GM12878 (cell line): ENCODE data around the gene KIAA1671. TPM values are rescaled to one million over a fixed set of nuclear protein-coding genes. Genes with fewer than 3 reads are reported as not detected.

Experiments
- ATAC-seq: fragments of 200-7000 bp; cut with Tn5 transposase; 3 replicates; pipeline ENCODE4 v1.9.1; 2020; ENCODE audit warnings: mild to moderate bottlenecking, moderate library complexity
- BruUV-seq: library from RNA; stranded (reverse); fragments of 400-500 nt; replicated peaks from 2 replicates; lab custom pipeline; 2021; lab: Mats Ljungman, UMichigan
- CTCF ChIA-PET: fragments of 300-600 bp; sonication (Branson Sonifier 250); formaldehyde crosslinking; extraction: SDS; loops from one replicate; lab custom pipeline; 2021; ENCODE audit warnings: inconsistent platforms; lab: Yijun Ruan, JAX
- POLR2A ChIA-PET: fragments of 350-600 bp; formaldehyde crosslinking; extraction: SDS; loops from one replicate; lab custom pipeline; 2021; ENCODE audit warnings: inconsistent platforms; lab: Charles Lee
- RAD21 ChIA-PET: fragments of 300-600 bp; sonication (Branson Sonifier 250); formaldehyde crosslinking; loops from one replicate; lab custom pipeline; 2023; ENCODE audit warnings: antibody characterized with exemption; ENCODE audit not compliant: unreplicated experiment; lab: Charles Lee
- SMC1A ChIA-PET: fragments of 300-600 bp; sonication (Branson Sonifier 250); formaldehyde crosslinking; loops from one replicate; lab custom pipeline; 2023; ENCODE audit not compliant: unreplicated experiment, uncharacterized antibody; lab: Charles Lee
- DNase-seq: peaks from one replicate; pipeline ENCODE4 v3.0.0-alpha.2; 2011; ENCODE audit warnings: low read depth, low spot score
- FAIRE-seq: peaks from 3 replicates; lab custom pipeline; 2011; peaks lifted over from hg19 to GRCh38; lab: Jason Lieb, UNC
- H2AFZ ChIP-seq: 2 replicates; pipeline ENCODE4 v1.6.0; 2011; ENCODE audit warnings: low read depth, low read length, control low read depth; ENCODE audit not compliant: control insufficient read depth
- H3K27ac ChIP-seq: 2 replicates; pipeline ENCODE4 v1.5.1; 2011; ENCODE audit warnings: control low read depth; ENCODE audit not compliant: control insufficient read depth, insufficient read depth
- H3K27me3 ChIP-seq, 2 experiments: replicated peaks in 1 of 2; 2 replicates each; pipeline versions ENCODE4 v1.6.0 to v1.6.1; 2011; ENCODE audit warnings: low read length in 1 of 2; ENCODE audit not compliant: control insufficient read depth in 2 of 2, insufficient read depth in 2 of 2
- H3K36me3 ChIP-seq, 2 experiments: 2 replicates each; pipeline ENCODE4 v1.5.1; 2011; ENCODE audit warnings: low read length in 1 of 2; ENCODE audit not compliant: control insufficient read depth in 2 of 2, insufficient read depth in 2 of 2
- H3K4me1 ChIP-seq: 2 replicates; pipeline ENCODE4 v1.6.1; 2011; ENCODE audit warnings: mild to moderate bottlenecking, low read length, moderate library complexity, mixed read lengths; ENCODE audit not compliant: control insufficient read depth, insufficient read depth
- H3K4me2 ChIP-seq: 2 replicates; pipeline ENCODE4 v1.6.0; 2011; ENCODE audit warnings: control low read depth; ENCODE audit not compliant: control insufficient read depth, insufficient read depth
- H3K4me3 ChIP-seq: fragments of 200-600 bp; sonication (generic); 2 replicates; pipeline ENCODE4 v1.5.1; 2016
- H3K79me2 ChIP-seq: 2 replicates; pipeline ENCODE4 v1.6.0; 2011; ENCODE audit warnings: low read length; ENCODE audit not compliant: control insufficient read depth, insufficient read depth
- H3K9ac ChIP-seq: 2 replicates; pipeline ENCODE4 v1.8.0; 2011; ENCODE audit warnings: low read length, control low read depth, mixed read lengths; ENCODE audit not compliant: control insufficient read depth, insufficient read depth
- H3K9me3 ChIP-seq: replicated peaks from 3 replicates; pipeline ENCODE4 v1.5.1; 2011; ENCODE audit warnings: mild to moderate bottlenecking, low read length; ENCODE audit not compliant: control insufficient read depth, insufficient read depth
- H4K20me1 ChIP-seq: 2 replicates; pipeline ENCODE4 v1.6.0; 2011; ENCODE audit not compliant: control insufficient read depth, insufficient read depth
- CBX3 ChIP-seq: fragments of 200-600 bp; sonication (generic); IDR thresholded peaks from 2 replicates; pipeline ENCODE4 v1.6.1; 2016; ENCODE audit warnings: low read depth, borderline replicate concordance
- CREM ChIP-seq: IDR thresholded peaks from 2 replicates; pipeline ENCODE4 v1.6.1; 2014; ENCODE audit warnings: antibody characterized with exemption, low read depth
- EP300 ChIP-seq, 2 experiments: fragments of 150-350 bp in 1 of 2; IDR thresholded peaks; 2 replicates each; pipeline ENCODE4 v1.6.1; 2011 to 2012; ENCODE audit warnings: low read depth in 2 of 2, low read length in 2 of 2, borderline replicate concordance in 1 of 2, improper control_type of control experiment in 1 of 2, inconsistent platforms in 1 of 2; ENCODE audit not compliant: control insufficient read depth in 1 of 2
- PAX5 ChIP-seq: IDR thresholded peaks from 2 replicates; pipeline ENCODE4 v1.6.1; 2011; ENCODE audit warnings: low read depth, low read length, borderline replicate concordance
- STAT1 ChIP-seq: fragments of 450-650 bp; conservative IDR thresholded peaks from 2 replicates; pipeline ENCODE4 v1.6.1; 2014; ENCODE audit warnings: antibody characterized with exemption, mild to moderate bottlenecking
- TCF7 ChIP-seq: IDR thresholded peaks from 2 replicates; pipeline ENCODE4 v1.6.1; 2014; ENCODE audit warnings: antibody characterized with exemption, borderline replicate concordance
- USF1 ChIP-seq: IDR thresholded peaks from 2 replicates; pipeline ENCODE4 v1.6.1; 2011; ENCODE audit warnings: borderline replicate concordance, low read depth, mild to moderate bottlenecking, moderate library complexity, mixed read lengths, low read length; ENCODE audit not compliant: insufficient read depth; ENCODE audit errors: extremely low read length
- WGBS: methylation state at CpG from one replicate; pipeline ENCODE4 v1.1.6; 2016; ENCODE audit warnings: low lambda C conversion rate; ENCODE audit not compliant: insufficient replicate concordance, insufficient coverage; ENCODE audit errors: missing lambda C conversion rate; 5-methylcytosine and 5-hydroxymethylcytosine counted together
- in situ Hi-C: fragments of 300-500 bp; cut with MboI; formaldehyde crosslinking; loops from 9 replicates; pipeline ENCODE4 v1.14.3; 2018; ENCODE audit warnings: mixed read lengths
- intact Hi-C: fragments of 100-400 bp; cut with micrococcal nuclease; formaldehyde crosslinking; loops from one replicate; pipeline ENCODE4 v1.14.2; 2022; ENCODE audit not compliant: unreplicated experiment
- polyA plus RNA-seq, 11 experiments: library from polyadenylated mRNA; depleted of rRNA in 4 of 11; unstranded in 6 of 11; stranded (reverse) in 5 of 11; fragments of >200 nt; fragmentation: Nextera tagmentation in 4 of 11; fragmentation: Illumina TruSeq in 1 of 11; extraction: Ambion mirVana in 4 of 11; extraction: Trizol in 1 of 11; gene quantifications; 1 replicate in 1 of 11; 2 replicates in 10 of 11; pipeline versions ENCODE4 v1.2.1 to v1.2.3, GENCODE V29; 2011 to 2016; ENCODE audit warnings: inconsistent platforms in 2 of 11, missing spikeins in 2 of 11, low read depth in 1 of 11
- total RNA-seq, 4 experiments: library from RNA; depleted of rRNA in 3 of 4; stranded (reverse); fragments of >200 nt in 3 of 4; fragmentation: Illumina TruSeq in 1 of 4; extraction: Trizol in 1 of 4; gene quantifications; 2 replicates each; pipeline versions ENCODE4 v1.2.1 to v1.2.3, GENCODE V29; 2013 to 2021
- TF ChIP-seq, protein P1 (sequence below): IDR thresholded peaks from 2 replicates; pipeline ENCODE4 v1.6.1; 2011; ENCODE audit warnings: low read depth, mild to moderate bottlenecking, low read length, moderate library complexity, borderline replicate concordance; ENCODE audit errors: extremely low read depth

The KIAA1671 gene
- total and polyA plus RNA-seq, 10 of the 15 experiments (the other 5 are each of a cell fraction or from before 2014, with no cell fraction given), result 0.05 to 2.7 (median 0.33) TPM

GRCh38 chr22:24957043-24957442 lies 4.5 kb downstream of the KIAA1671 start (continued):
- TF ChIP-seq, protein P1, sequence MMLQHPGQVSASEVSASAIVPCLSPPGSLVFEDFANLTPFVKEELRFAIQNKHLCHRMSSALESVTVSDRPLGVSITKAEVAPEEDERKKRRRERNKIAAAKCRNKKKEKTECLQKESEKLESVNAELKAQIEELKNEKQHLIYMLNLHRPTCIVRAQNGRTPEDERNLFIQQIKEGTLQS, result no peak
- TF ChIP-seq STAT1, result no peak
- TF ChIP-seq CREM, result no peak
- TF ChIP-seq EP300 (IDR thresholded peaks at IDR 0.05; ENCODE audit: borderline replicate concordance in 1 of 2, control insufficient read depth in 1 of 2, low read depth in 2 of 2, low read length in 2 of 2), result no peak
- TF ChIP-seq TCF7, result no peak

- in situ Hi-C loops (no loop called here), intact Hi-C loops (no loop called here)
- Histone ChIP-seq H3K9me3 (no peaks in the 10 kb centered on the region), H3K27ac (no peak overlapping the region), H2AFZ (no peak overlapping the region), H3K4me3 (no peak overlapping the region), H3K27me3 (no peaks in the 10 kb centered on the region; a peak in 2 of 4 replicates), H4K20me1 (no peaks in the 10 kb centered on the region), H3K4me2 (no peak overlapping the region), H3K36me3 (no peaks in the 10 kb centered on the region), H3K9ac (no peak overlapping the region), H3K79me2 (no peaks in the 10 kb centered on the region), H3K4me1 (no peaks in the 10 kb centered on the region)
- FAIRE-seq (no peak), ATAC-seq (0 out of 3 replicates have a peak, but pooled peaks have one; percentile 28), DNase-seq (no peak)
- WGBS, result 3% methylated on average over 11 of the region's 11 CpGs
- CTCF ChIA-PET, result interaction anchor here (1.6 to 2.0 kb wide), 2 partner anchors 23 to 95 kb away, joined by 3 to 5 read pairs; no protein-coding TSS in a partner anchor
- POLR2A ChIA-PET, result no interaction called here
- SMC1A ChIA-PET, result no interaction called here
- BruUV-seq, result no TSS peak
- RAD21 ChIA-PET, result no interaction called here
- TF ChIP-seq USF1 (peak; percentile 33), CBX3 (no peak), PAX5 (no peak)
Measured at GRCh38 chr22:24961217-24961844, 8.8 kb downstream of the KIAA1671 start.
